CD4-positive, alpha-beta T cell treated with Interleukin-17A for 4 hours (primary cell): ENCODE results near the gene TAS1R1.
"Not testable (repeated sequence)": the region's sequence is repeated elsewhere in the genome, so short reads cannot be mapped to it uniquely, and the experiment has no call there.

Experiments used
- DNase-seq: peaks from one replicate; pipeline ENCODE4 v3.0.0-alpha.2; 2020; ENCODE audit warnings: mixed read lengths

Gene TAS1R1

GRCh38 chr1:6523566-6523965 lies 31.5 kb upstream of the TAS1R1 start:
- DNase-seq, result no peak

DNA sequence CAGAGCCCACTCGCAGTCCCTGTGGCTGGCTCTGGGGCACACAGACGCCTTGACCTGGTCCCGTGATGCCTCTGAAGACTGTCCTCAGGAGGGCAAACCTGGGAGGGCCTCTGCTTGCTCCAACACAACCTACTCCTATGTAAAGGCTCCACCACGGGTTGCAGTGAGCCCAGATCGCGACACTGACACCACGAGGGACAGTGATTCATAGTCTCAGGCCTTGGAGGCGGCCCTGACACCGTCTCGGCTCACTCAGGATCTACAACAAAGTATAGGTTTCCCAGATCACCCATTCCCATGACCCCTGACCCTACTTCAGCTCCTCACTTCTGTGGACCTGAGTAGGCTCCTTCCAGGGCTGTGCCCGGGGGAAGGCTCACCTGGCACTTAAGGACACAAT lies 28.8 kb upstream of the TAS1R1 start:
- no peak for DNase-seq

DNA sequence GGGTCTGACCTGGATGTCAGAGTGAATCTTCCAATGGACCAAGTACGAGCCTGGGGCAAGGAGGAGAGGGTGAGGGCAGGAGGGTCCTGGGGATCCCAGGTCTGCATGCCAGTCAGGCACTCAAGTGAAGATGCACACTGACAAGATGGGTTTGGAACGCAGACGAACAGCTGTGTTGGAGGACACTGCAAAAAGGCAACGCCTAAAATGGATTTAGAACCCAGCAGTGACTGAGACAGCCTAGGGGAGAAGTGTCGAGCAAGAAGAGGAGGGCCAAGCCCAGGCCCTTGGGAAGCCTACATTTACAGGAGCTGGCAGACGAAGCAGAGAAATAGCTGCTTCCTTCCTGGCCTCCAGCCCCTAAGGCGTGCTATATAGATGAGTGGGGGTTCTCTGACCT lies 26.6 kb upstream of the TAS1R1 start:
- no peak for DNase-seq

GRCh38 chr1:6530504-6531160 lies 24.5 kb upstream of the TAS1R1 start:
- DNase-seq, result no peak

DNA sequence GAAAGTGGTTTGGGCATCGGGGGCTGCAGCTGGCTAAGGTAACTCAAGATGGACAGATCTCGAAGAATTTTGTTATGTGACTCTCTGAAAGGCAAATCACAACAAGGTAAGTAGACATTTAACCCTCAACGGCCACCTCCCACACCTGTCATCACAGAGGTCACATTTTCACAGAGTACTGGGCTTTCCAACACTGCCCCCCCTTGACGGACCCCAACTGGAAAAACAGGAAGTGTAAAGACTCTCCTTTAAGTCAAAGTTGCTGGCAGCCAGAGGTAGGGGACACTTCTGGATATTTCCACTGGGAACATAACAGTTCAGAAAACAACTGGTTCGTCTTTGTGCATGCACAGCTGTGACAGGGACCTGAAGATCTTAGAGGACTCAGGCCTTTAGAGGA lies 23.1 kb upstream of the TAS1R1 start:
- DNase-seq, result no peak

- DNase-seq, result no peak
Observed at GRCh38 chr1:6534248-6534822, 20.8 kb upstream of the TAS1R1 start.

GRCh38 chr1:6535214-6535613 lies 19.9 kb upstream of the TAS1R1 start:
- DNase-seq, result no peak

DNA sequence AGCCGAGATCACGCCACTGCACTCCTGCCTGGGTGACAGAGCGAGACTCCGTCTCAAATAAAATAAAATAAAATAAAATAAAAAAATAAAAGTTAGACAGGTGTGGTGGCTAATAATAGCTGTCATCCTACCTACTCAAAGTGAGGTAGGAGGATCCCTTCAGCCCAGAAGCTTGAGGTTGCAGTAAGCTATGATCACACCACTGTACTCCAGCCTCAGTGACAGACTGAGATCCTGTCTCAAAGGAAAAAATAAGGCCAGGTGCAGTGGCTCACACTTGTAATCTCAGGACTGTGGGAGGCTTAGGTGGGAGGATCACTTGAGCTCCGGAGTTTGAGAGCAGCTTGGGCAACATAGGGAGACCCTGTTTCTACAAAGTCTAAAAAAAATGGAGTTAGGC lies 18.8 kb upstream of the TAS1R1 start:
- no peak for DNase-seq

GRCh38 chr1:6538956-6539355 lies 16.2 kb upstream of the TAS1R1 start:
- no peak for DNase-seq

- DNase-seq, result no peak
Observed at GRCh38 chr1:6544831-6545230, 10.3 kb upstream of the TAS1R1 start.

DNA sequence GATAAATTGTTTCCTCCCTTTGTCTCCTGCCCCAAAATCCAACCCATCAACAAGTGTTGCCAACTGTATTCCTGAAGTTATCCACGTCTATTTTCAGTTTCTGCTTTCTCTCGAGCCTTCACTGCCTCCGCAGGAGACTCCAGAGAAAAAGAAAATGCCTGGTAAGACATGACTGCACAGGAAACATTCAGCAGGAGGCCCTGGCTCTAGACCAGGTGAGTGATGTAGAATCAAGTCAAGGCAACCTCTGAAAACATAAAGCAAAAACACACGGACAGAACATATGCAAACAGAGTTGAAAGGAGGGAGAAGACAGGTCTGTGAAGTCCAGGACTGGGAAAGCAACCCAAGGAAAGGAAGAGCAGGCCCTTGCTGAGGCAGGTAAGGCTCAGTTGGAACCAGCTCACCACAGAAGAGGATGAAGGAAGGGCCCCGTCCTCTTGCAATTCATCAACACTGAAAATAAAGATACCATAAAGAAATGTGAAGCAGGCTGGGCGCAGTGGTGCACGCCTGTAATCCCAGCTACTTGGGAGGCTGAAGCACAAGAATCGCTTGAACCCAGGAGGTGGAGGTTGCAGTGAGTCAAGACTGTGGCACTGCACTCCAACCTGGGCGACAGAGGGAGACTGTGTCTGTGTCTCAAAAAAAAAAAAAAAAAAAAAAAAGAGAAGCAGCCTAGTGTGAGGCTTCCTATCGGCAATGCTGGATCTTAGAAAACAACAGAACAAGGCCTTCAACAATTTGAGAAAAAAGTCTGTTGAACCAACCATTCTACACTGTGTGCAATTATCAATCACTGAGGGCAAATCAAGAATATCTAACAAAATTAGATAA lies 9.6 kb upstream of the TAS1R1 start:
- DNase-seq, result peak; percentile 49

DNA sequence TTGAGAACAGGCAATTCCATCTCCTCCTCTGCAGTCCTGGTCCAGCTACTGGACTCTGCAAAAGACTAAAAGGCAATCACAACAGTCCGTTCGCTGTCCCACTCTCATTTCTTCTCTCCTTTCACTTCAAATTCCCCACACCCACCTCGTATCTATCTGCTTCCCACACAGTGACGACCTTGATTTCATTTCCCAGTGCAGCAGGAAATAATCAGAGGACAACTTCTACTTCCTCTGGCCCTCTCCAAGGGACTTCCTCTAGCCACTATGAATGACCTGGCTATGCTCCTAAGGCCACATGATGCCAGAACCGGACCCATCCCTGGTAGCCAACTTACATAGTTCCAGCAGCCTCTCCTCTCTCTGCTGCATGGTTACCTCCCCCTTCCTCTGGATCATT lies 8.8 kb upstream of the TAS1R1 start:
- DNase-seq, result no peak

GRCh38 chr1:6547301-6547700 lies 7.8 kb upstream of the TAS1R1 start:
- no peak for DNase-seq

GRCh38 chr1:6554031-6554906 lies 838 bp upstream of the TAS1R1 start, which contains the start of gene NOL9:
Gene NOL9, minus strand, starts transcription at chr1:6554513. Its CDS starts 11 bp downstream, at chr1:6554502.
- peak; percentile 95 for DNase-seq

- DNase-seq, result no peak
Observed at GRCh38 chr1:6557597-6557996, 2.5 kb downstream of the TAS1R1 start.

DNA sequence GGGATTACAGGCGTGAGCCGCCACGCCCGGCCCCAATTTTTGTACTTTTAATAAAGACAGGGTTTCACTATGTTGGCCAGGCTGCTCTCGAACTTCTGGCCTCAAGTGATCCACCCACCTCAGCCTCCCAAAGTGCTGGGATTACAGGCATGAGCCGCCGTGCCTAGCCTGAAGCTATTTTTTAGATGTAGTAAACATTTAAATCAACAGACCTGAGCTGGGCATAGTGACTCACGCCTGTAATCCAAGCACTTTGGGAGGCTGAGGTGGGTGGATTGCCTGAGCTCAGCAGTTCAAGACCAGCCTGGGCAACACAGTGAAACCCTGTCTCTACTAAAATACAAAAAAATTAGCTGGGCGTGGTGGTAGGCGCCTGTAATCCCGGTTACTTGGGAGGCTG lies 4.1 kb downstream of the TAS1R1 start:
- not testable (repeated sequence) for DNase-seq

- DNase-seq, result no peak
Observed at GRCh38 chr1:6560267-6560666, 5.2 kb downstream of the TAS1R1 start.

DNA sequence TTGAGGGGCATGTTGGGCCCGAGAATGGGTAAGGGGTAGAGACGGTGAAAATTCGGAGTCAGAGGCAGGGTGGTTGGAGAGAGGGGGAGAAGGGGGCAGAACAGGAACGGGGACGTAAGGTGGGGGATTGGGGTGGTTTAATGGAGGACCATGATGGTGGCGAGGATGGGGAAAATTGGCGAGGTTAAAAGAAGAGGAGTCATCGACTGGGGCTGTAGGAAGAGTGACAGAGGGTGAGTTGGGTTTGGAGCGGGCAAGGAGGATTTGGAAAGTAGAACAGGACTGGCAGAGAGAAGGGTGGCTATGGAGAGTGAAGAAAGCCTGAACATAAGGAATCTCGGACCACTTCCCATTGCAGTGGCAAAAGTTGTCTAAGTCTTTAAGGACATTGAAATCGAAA lies 13.9 kb downstream of the TAS1R1 start:
- no peak for DNase-seq

DNA sequence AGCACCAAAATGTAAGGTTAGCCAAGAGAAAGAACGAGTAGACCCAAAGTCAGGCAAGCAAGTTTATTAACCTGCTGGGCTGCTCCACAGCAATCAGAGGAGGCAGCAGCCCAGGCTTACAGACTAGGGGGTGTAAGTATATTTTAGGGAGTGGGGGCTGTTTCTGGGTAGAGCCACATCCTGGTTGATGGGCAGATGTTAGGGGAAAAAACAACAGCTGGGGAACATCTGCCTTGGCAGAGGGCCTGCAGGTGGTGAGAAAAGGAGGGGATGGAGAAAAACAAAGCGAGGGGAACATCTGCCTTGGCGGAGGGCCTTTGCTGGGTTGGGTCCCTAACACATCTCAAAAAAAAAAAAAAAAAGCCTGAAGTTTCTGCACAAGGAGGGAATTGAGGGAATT lies 15.0 kb downstream of the TAS1R1 start:
- no peak for DNase-seq

- no peak for DNase-seq
Observed at GRCh38 chr1:6570987-6571386, 15.9 kb downstream of the TAS1R1 start.

DNA sequence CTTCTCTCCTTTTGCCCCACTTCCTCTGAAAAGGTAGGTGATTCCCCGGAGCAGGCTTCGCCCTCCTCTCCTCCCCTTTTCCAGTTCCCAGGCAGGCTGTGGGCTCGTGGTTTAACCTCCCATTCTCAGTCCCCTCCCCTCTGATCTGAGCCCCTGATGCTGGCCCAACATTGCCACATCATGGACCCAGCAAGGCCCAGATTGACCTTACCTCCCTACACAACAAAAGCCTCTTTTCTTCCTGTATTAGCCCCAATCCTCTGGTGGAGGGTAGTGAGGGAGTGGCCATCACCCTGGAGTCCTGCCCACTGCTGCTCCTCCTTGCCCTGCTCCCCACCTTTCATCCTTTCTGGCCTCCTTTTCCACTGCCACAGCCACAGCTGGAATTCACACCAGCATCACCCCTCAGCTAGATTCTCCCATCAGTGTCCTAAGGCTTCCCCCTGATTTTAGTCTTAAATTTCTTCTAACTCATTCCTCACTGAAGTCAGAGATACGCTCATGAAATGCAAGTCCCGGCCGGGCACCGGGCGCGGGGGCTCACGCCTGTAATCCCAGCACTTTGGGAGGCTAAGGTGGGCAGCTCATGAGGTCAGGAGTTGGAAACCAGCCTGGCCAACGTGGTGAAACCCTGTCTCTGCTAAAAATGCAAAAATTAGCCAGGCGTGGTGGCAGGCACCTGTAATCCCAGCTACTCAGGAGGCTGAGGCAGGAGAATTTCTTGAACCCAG lies 17.7 kb downstream of the TAS1R1 start:
- no peak for DNase-seq

DNA sequence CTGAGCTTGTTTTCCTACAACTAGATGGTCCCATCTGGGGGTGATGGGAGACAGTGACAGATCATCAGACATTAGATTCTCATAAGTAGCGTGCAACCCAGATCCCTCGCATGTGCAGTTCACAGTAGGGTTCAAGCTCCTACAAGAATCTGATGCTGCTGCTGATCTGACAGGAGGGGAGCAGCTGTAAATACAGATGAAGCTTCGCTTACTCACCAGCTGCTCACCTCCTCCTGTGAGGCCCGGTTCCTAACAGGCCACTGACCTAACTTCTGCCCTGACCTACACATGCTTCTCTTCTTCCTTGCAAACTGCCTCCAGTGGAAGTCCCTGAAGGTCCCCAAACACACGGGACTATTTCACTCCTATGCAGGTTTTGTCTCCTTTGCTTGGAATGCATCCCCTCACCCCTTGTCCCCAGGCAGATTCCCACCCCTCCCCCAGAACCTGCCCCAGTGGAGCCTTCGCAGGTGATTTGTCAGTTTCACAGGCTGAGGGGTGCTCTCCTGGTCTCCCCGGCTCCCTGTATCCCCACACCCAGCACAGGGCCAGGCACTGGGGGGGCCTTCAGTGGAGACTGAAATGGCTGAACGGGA lies 19.0 kb downstream of the TAS1R1 start:
- DNase-seq, result no peak
